CD4-positive, alpha-beta T cell treated with Interleukin-6 for 4 hours (primary cell): ENCODE data around the gene ZBTB33.
A peak's percentile ranks its signal among the peaks of the same experiment; 100 is the strongest.

Experiments used
- DNase-seq: peaks from one replicate; pipeline ENCODE4 v3.0.0-alpha.2; 2020; ENCODE audit warnings: mixed read lengths

Gene ZBTB33, protein sequence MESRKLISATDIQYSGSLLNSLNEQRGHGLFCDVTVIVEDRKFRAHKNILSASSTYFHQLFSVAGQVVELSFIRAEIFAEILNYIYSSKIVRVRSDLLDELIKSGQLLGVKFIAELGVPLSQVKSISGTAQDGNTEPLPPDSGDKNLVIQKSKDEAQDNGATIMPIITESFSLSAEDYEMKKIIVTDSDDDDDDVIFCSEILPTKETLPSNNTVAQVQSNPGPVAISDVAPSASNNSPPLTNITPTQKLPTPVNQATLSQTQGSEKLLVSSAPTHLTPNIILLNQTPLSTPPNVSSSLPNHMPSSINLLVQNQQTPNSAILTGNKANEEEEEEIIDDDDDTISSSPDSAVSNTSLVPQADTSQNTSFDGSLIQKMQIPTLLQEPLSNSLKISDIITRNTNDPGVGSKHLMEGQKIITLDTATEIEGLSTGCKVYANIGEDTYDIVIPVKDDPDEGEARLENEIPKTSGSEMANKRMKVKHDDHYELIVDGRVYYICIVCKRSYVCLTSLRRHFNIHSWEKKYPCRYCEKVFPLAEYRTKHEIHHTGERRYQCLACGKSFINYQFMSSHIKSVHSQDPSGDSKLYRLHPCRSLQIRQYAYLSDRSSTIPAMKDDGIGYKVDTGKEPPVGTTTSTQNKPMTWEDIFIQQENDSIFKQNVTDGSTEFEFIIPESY

DNA sequence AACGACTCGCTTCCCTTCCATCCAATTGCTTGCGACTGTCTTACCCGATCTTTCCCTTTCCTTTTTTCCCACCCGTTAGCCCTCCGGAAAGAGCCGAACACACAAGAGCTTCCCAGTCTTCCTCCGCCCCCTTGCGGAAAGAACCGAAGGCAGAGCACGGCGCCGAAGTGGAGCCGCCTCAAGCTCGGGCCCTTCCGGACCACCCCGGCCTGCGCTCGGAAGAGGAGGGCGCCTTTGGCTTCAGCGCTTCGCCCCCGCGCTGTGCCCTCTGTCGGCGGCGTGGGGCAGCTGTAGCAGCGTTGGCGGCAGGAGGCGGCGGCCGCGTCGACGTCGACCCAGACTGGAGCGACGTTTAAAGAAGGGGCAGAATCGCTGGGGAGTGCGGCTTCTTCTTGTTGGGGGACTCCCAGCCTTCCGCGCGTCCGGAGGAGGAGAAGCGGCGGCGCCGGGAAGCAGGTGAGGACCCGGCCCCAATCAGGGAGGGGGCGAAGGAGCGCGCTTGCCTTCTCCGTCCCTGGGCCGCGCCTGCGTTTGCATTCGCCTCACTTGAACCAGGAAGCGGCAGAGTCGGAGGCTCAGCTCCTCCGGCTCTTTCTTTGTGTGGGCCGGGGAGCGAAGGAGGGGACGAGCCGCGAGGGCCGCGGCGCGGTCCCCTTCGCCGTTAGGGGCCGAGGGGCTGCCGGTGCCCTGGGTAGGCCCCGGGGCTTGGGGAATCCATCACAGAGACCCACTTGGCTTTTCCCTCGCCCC, at the start of gene ZBTB33:
Gene ZBTB33 (plus strand): TSS at position 291 of the 750 bp plus-strand sequence. CDS start 2,604 bp downstream, outside the sequence.
- DNase-seq, result peak; percentile 85

GRCh38 chrX:120200851-120201250, 49.8 kb upstream of the ZBTB33 start:
- DNase-seq, result no peak

GRCh38 chrX:120205816-120206753, 44.5 kb upstream of the ZBTB33 start:
- no peak for DNase-seq

DNA sequence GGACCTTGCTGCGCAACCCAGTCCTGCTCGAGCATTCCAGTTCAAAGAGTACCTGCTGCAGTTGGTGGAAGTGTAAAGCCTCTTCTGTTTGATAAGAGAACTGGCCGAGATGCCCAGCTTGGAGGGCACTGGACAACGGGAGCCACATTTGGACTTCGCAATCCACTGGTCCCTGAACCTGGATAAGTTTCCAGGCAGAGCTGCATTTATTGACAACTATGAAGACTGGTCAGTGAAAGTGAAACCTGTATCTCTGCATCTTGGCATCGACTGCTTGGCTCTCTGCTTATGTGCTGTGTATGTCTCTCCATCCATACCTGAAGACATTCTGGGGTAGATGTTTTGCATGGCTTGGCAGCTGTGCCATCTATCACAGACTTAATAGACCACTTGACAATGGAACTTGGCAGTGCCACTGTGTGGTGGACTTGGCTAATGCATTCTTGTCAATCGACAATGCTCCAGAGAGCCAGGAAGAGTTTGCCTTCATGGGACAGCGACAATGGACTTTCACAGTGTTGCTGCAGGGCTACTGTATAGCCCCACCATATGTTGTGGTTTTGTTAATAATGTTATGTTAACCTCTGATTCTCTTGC, 43.5 kb upstream of the ZBTB33 start:
- DNase-seq, result no peak

DNA sequence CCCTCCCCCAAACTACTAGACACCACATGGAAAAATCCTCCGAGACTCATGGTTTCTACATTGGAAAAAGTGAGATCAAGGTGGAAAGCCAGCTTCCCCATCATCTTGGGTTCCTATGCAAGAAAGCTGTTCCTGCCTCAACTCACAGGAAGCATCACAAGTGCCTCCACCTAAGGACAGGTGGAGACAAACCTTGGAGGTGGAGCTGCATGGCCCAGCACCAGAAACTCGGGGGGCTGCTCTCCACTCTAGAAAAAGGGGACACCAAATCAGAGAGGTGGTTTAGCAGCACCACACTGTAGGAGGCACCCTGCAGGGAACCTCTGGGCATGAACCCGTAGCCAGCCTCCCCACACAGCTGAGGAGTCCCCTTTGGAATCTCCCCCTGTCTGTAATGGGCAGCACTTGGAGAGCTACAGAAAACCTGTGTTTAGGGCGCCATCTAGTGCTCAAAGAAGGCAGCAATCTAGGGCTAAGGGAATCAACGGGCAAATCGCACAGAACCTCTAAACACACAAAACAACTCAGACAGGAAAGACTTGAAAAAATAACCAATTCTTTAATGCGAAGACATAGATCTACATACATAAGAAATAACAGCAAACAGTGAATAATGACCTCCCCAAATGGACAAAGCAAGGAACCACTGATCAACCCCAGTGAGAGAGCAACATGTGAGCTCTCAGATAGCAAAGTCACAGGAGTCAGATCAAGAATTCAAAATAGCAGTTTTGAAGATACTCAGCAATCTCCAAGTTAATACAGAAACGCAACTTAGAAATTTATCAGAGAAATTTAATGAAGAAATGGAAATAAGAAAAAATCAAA, 37.0 kb upstream of the ZBTB33 start:
- peak; percentile 63 for DNase-seq

DNA sequence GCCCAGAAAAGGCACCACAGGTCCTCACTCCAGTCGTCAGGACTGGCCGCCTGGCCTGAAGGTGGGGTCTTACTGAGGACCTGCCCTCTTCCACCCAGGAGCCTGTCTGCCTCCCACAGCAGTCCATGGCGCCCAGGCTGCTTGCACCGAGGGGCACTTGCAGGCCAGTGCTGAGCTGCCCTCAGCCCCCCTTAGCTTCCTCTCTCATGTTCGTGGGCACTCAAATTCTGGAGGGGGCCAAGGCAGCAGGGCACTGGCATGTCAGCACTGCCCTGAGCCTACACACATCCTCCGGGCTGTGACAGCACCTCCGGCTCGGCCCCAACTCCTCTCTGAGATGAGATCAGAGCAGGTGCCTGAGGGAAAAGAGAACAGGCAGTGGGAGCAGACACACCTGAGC, 27.2 kb upstream of the ZBTB33 start:
- no peak for DNase-seq

DNA sequence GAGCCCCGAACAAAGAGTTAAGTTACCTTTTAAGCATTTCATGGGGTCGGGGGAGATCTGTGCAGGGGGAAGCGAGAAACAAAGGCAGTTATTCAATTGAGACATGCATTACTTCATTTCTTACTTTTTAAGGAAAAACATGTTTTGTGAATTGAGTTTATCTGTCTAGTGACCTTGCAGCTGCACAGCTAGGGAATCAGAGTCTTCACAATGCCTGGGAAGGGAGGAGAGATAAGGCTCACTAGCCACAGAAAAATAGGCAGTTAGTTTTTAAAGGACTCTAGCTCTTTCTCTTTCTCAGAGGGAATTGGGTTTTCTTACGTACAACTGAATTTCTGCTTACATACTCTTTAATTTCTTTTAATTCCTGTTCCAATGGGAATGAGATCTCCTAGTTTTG, 26.2 kb upstream of the ZBTB33 start:
- DNase-seq, result no peak

DNA sequence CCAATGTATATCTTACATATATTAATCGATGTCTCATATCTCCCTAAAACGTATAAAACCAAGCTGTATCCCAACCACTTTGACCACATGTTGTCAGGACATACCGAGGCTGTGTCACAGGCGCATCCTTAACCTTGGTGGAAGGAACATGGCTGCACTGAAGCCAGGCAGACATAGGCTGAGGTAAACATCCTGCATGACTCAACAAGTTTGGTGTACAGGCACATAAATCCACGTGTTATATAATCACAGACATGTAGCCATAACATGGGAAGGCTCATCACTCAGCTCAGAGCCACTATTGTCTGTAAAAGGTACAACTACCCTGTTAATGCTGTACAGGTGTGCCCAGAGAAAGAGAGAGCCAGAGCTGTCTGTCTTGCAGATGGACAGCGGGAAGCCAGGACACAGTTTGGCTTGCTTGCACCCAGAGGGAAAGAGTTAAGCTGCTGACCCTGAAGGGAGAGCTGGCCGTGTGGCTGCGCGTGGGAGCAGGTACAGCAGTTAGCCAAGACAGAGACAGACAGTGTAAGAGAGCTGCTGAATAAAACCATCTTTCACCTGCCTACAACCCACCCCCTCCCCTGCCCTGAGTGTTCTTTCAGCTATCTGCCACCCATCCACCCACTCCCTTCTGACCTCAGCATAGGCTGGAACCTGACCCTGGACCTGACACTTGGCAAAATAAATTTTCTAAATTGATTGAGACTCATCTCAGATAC, 22.3 kb upstream of the ZBTB33 start:
- DNase-seq, result no peak

- no peak for DNase-seq
These were observed 15.3 kb upstream of the ZBTB33 start for GRCh38 chrX:120235284-120235683.

GRCh38 chrX:120236687-120237479, 13.7 kb upstream of the ZBTB33 start:
- DNase-seq, result no peak

DNA sequence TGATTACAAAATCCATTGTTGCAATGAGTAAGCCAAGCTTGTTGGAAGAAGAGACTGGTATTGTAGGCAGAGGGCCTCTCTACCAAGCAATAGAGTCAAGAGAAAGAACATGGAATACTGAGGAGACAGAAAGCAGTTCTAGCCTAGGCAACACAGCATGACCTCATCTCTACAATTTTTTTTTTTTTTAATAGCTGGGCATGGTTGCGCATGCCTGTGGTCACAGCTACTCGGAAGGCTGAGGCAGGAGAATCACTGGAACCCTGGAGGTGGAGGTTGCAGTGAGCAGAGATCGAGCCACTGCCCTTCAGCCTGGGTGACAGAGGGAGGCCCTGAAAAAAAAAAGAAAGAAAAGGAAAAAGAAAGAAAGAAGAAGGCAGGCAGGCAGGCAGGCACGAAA, 11.7 kb upstream of the ZBTB33 start:
- DNase-seq, result no peak

DNA sequence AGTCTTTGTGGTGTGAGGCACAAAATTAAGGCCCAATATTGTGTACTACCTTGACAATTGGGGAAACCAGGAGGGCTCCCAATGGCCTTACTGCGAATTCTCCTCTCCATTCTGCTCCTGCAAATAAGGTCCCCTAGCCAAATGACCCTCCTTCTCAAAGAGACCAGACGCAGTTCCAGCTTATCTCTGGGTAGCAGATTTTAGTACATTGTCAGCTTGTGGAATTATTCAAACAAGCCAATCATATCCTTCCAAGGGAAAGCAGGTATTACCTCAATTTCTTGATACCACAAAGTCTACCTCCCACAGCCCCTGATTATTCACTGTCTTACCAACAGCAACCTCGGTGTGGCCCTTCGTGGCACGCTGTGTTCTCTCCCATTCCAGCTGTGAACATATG, 7.8 kb upstream of the ZBTB33 start:
- no peak for DNase-seq

DNA sequence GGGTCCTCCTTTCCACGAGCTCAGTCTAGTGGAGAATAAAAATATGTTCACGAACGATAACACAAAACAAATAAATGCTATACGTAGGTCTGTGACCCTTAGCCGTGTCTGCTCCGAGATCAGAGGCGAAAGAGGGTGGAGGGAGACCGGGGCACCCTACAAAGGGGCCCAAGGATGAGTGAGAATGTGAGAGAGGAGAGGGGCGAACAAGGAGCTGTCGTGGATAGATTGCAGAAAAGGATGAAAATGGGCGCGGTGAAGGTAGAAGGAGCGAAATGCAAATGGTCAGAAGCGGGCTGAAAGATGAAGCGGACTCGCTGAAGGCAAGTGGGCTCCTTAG, 6.2 kb upstream of the ZBTB33 start:
- DNase-seq, result no peak

DNA sequence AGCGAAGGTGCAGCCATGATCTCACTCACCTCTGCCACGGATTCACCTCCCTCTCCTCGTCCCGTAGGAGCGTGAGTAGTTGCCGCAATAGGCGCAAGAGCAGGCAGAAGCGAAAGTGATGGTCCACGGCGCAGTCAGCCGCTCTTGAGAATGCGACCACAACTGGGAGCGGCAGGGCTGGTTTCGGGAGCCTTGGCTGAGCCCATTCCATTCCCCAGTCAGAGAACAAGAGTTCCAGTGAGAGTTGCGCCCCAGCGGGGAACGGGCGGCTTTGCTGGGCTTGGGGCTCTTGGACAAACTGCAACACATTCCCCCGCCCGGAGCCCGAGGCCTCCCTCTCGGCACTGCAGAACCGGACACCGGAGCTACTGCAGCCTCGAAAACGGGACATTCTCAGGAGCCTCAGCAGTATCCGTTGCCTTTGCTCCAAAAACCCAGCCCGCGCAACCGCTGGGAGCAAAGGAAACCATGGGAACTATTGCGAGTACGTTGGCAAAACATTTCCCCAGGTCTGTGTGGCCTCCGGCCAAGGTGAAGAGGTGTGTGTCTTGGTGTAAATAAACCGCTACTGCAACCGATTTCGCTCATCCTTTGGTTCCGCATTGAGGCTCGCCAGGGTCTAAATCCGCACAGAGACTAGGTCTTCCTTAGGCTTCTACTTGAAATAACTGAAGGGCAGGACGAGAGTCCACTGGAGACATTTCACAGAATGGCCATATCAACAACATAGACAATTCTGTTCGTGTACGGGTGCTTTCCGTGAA, 5.7 kb upstream of the ZBTB33 start:
- DNase-seq, result peak; percentile 61

- peak; percentile 27 for DNase-seq
These were observed 929 bp downstream of the ZBTB33 start for GRCh38 chrX:120251471-120252011.

DNA sequence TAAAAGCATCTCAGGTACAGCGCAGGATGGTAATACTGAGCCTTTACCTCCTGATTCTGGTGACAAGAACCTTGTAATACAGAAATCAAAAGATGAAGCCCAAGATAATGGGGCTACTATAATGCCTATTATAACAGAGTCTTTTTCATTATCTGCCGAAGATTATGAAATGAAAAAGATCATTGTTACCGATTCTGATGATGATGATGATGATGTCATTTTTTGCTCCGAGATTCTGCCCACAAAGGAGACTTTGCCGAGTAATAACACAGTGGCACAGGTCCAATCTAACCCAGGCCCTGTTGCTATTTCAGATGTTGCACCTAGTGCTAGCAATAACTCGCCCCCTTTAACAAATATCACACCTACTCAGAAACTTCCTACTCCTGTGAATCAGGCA, 3.2 kb downstream of the ZBTB33 start:
- no peak for DNase-seq

DNA sequence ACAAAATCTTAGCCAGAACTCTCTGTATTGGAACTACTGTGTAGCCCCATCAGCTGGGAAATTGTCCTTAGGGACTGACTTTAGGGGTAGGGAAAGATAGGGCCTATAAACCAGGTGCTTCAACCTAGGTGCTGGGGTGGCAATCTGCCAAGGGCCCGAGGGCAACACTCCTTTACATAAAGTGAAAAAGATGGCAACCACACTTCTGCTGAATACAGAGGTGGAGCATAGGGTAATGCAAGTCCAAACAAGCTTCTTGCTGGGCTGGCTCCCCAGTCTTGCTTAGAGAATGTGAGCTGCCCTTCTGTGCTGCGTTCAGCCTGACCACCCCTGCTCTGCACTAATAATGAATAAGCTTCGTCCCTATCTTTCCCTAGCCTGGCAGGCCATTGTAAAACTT, 9.8 kb downstream of the ZBTB33 start:
- no peak for DNase-seq

DNA sequence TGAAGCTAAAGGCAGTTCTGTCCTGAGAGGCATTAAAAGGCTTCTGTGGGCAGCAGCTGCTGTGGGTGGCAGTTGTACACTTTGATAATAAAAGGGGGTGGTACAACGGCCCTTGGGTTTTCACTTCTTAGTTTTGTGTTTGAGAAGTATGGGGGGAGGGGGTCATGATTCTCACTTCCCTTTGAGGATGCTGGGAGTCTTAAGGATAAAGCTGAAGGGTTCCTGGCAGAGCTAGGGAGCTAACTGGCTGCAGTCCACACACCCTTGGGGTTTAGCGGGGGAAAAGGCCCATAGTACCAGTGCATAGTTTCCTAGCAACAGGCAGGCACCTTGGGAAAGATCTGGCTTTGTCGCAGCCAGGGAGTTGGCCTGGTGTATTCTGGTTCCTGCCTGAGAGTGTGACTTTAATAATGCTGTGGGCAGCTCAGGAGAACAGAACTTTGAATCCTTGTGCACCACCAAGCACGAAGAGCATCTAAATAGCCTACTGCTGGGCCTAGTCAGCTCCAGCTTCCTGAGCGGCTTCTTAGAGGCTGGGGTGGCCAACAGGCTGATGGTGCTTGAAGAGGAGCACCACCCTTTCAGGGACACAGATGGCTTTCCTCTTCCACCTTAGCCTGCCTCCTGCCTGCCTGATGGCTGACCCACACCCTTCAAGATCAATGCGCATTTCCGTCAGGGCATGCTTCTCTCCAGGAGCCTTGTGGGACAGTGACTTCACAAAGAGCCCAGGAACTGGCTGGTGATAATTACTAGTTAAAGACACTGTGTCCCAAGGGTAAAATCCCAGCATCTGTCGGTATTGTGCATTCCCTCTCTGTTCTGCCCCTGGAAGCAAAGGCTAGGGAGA, 12.5 kb downstream of the ZBTB33 start:
- no peak for DNase-seq
